ENCODE results near the gene SCG3. TPM values are rescaled to one million over a fixed set of nuclear protein-coding genes. Genes with fewer than 3 reads are reported as not detected.

Gene SCG3
- total RNA-seq, 1 experiment from 2014 or later = 22.7 TPM

DNA sequence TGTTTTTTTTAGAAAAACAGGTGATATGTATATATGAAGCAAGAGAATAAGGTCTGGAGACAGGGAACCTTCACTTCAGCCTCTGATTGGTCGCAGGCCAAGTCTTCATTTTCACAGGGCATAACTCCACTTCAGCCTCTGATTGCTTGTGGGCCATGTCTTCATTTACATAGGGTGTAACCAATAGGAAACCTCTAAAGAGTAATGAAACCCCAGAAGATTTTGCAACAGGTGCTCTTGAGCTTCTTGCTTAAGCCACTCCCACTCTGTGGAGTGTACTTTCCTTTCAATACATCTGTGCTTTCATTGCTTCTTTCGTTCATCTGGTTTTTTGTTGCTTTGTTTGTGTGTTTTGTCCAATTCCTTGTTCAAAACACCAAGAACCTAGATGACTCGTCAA lies 22.6 kb upstream of the SCG3 start:
- no CpG with 5 or more reads among the region's 3 CpGs for WGBS (ENCODE audit: extremely low coverage, insufficient read length, low lambda C conversion rate)
- H2BK5ac ChIP-seq (ENCODE audit: insufficient read length, low read length) = no peak overlapping the region

More for the DNA sequence above, 22.6 kb upstream of the SCG3 start:
- H2AFZ ChIP-seq (ENCODE audit: low read length) = no peak overlapping the region
- H4K5ac ChIP-seq (ENCODE audit: insufficient read length, low read depth, low read length) = no peak overlapping the region
- no peak overlapping the region for H3K18ac ChIP-seq (ENCODE audit: insufficient read length, low read depth, low read length)
- no peak overlapping the region for H3K23ac ChIP-seq (ENCODE audit: insufficient read length, low read depth, low read length)
- H2BK15ac ChIP-seq (ENCODE audit: low read depth, low read length) = no peak overlapping the region
- no peaks in the 10 kb centered on the region for H3K27me3 ChIP-seq (ENCODE audit: insufficient read depth, low read length)
- H3K56ac ChIP-seq (ENCODE audit: insufficient read length, low read depth, low read length) = no peak overlapping the region
- H2BK120ac ChIP-seq (ENCODE audit: low read depth, low read length, poor library complexity, severe bottlenecking) = no peak overlapping the region
- H2BK12ac ChIP-seq (ENCODE audit: insufficient read length, low read depth, low read length) = no peak overlapping the region
- no peak overlapping the region for H3K27ac ChIP-seq (ENCODE audit: insufficient read length, low read depth, low read length)
- Mint-ChIP-seq H3K36me3 (ENCODE audit: insufficient read depth in 1 of 3, low read depth in 3 of 3) (no peaks in the 10 kb centered on the region), H3K4me3 (no peak overlapping the region), H3K9me3 (no peaks in the 10 kb centered on the region), H3K27ac (no peak overlapping the region), H3K4me1 (peaks cover 6 to 10% of the 10 kb centered on the region in 2 experiments), H3K27me3 (ENCODE audit: low read depth) (no peaks in the 10 kb centered on the region; the same call in 1 of the 2 replicates)
- no peaks in the 10 kb centered on the region for H3K79me1 ChIP-seq (ENCODE audit: insufficient read depth, low read depth, low read length, poor library complexity, severe bottlenecking)
- no peak overlapping the region for H4K8ac ChIP-seq (replicated peaks; ENCODE audit: insufficient read length, low read depth, low read length)
- no peaks in the 10 kb centered on the region for H4K20me1 ChIP-seq (ENCODE audit: control insufficient read depth, insufficient read depth, insufficient read length)
- no peak overlapping the region for H3T11ph ChIP-seq (ENCODE audit: low read length)
- H3K9me3 ChIP-seq (ENCODE audit: control insufficient read depth, low read depth, low read length) = no peaks in the 10 kb centered on the region
- H3K23me2 ChIP-seq (ENCODE audit: insufficient read length, low read depth, low read length, poor library complexity, severe bottlenecking) = no peaks in the 10 kb centered on the region
- TF ChIP-seq, protein P1, sequence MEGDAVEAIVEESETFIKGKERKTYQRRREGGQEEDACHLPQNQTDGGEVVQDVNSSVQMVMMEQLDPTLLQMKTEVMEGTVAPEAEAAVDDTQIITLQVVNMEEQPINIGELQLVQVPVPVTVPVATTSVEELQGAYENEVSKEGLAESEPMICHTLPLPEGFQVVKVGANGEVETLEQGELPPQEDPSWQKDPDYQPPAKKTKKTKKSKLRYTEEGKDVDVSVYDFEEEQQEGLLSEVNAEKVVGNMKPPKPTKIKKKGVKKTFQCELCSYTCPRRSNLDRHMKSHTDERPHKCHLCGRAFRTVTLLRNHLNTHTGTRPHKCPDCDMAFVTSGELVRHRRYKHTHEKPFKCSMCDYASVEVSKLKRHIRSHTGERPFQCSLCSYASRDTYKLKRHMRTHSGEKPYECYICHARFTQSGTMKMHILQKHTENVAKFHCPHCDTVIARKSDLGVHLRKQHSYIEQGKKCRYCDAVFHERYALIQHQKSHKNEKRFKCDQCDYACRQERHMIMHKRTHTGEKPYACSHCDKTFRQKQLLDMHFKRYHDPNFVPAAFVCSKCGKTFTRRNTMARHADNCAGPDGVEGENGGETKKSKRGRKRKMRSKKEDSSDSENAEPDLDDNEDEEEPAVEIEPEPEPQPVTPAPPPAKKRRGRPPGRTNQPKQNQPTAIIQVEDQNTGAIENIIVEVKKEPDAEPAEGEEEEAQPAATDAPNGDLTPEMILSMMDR (conservative IDR thresholded peaks at IDR 0.05) = no peak
- H3K9ac ChIP-seq (ENCODE audit: extremely low read depth, insufficient read length, low read length) = no peak overlapping the region
- H3K4ac ChIP-seq (ENCODE audit: low read depth, low read length) = no peak overlapping the region
- H2AK5ac ChIP-seq (ENCODE audit: insufficient read length, low read length) = no peak overlapping the region
- no peaks in the 10 kb centered on the region for H3K4me1 ChIP-seq (ENCODE audit: insufficient read depth, low read length)
- H3K4me2 ChIP-seq (ENCODE audit: insufficient read depth, insufficient read length, low read length) = no peak overlapping the region
- H3K14ac ChIP-seq (ENCODE audit: insufficient read depth, low read length) = no peak overlapping the region
- no peak overlapping the region for H4K91ac ChIP-seq (ENCODE audit: insufficient read length, low read depth, low read length)
- DNase-seq = no peak
- no peak overlapping the region for H2BK20ac ChIP-seq (ENCODE audit: low read depth, low read length, poor library complexity, severe bottlenecking)
- no peaks in the 10 kb centered on the region for H3K79me2 ChIP-seq (ENCODE audit: insufficient read depth, low read length)
